ENCODE measurements around the gene ZNF385A. TPM values are rescaled to one million over a fixed set of nuclear protein-coding genes. Genes with fewer than 3 reads are reported as not detected.

The ZNF385A gene
- total RNA-seq, 4 donors from 2014 or later = 24.2 to 38.9 (median 29.3) TPM

DNA sequence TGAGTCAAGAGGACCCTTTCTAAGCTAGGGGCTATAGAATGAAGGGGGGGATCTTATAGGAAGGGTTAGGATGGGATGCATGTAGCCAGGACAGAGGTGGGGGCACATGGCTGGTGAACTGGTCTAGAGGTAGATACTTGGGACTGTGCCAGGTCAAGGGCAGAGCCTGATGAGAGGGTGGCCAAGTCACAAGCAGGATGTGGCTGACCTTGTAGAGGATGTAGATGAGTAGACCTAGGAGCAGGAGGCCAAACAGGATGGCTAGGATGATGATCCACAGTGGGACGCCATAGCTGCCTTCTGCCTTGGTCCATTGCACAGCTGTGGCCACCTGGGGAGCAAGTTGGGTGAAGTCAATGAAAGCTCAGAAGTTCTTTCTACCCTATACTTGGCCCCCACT, 12.6 kb upstream of the ZNF385A start:
- no peaks in the 10 kb centered on the region for H3K27me3 ChIP-seq
- peaks cover 12 to 18% of the 10 kb centered on the region in 2 donors for H3K4me1 ChIP-seq
- H3K36me3 ChIP-seq = peaks cover 41 to 54% of the 10 kb centered on the region in 2 donors
- no peak overlapping the region for H3K4me3 ChIP-seq (replicated peaks in 1 of 3)
- H3K27ac ChIP-seq = no peak overlapping the region
- 78 to 88% methylated on average over 1 of the region's 1 CpG for WGBS, 2 donors
- TF ChIP-seq CTCF (IDR thresholded peaks at IDR 0.05) (no peak), POLR2A (IDR thresholded peaks at IDR 0.05) (no peak)
- H3K9me3 ChIP-seq = no peaks in the 10 kb centered on the region
- no peak for DNase-seq
- intact Hi-C loops (cut with DNase I) = no loop called here

GRCh38 chr12:54395545-54395944, 11.0 kb upstream of the ZNF385A start:
- TF ChIP-seq CTCF (IDR thresholded peaks at IDR 0.05) (no peak), POLR2A (IDR thresholded peaks at IDR 0.05) (no peak)
- Histone ChIP-seq H3K4me1 (peaks cover 12 to 27% of the 10 kb centered on the region in 2 donors), H3K4me3 (replicated peaks in 1 of 3) (no peak overlapping the region), H3K36me3 (peaks cover 26 to 38% of the 10 kb centered on the region in 2 donors), H3K27me3 (no peaks in the 10 kb centered on the region), H3K27ac (peak overlapping the region; percentile 37 to 59 (median 42)), H3K9me3 (no peaks in the 10 kb centered on the region)
- intact Hi-C loops (cut with DNase I) = no loop called here
- no peak for DNase-seq

- H3K9me3 ChIP-seq = no peaks in the 10 kb centered on the region
- TF ChIP-seq CTCF (IDR thresholded peaks at IDR 0.05) (no peak), POLR2A (IDR thresholded peaks at IDR 0.05) (no peak)
- DNase-seq = no peak
- H3K4me3 ChIP-seq (replicated peaks in 1 of 3) = no peak overlapping the region
- no peaks in the 10 kb centered on the region for H3K27me3 ChIP-seq
- H3K4me1 ChIP-seq = peaks cover 15 to 27% of the 10 kb centered on the region in 2 donors
- peaks cover 21 to 32% of the 10 kb centered on the region in 2 donors for H3K36me3 ChIP-seq
- intact Hi-C loops (cut with DNase I) = no loop called here
- 100% methylated on average over 1 of the region's 1 CpG for WGBS, 2 donors
- no peak overlapping the region for H3K27ac ChIP-seq
Measured at GRCh38 chr12:54394986-54395385, 10.5 kb upstream of the ZNF385A start.

DNA sequence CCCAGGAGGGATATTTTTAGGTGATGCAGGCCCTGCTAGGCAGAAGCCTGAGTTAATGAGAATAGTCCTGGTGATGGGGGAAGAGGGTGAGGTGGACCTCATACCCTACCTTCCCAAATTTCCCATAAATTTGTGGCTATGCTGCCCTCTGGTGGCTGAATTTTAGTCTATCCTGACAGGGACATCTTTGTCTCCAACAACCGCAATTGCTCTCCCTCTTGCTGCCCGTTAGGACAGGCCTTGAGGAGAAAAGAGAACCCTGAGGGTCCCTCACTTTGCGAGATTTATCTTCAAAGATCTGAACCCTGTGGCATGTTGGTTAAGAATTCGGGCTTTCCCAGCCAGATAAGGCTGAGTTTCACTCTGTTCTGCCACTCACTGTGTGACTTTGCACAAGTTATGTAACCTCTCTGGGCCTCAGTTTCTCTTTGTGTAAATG, 9.8 kb upstream of the ZNF385A start:
- 29 to 37% methylated on average over 4 of the region's 4 CpGs for WGBS, 2 donors
- Histone ChIP-seq H3K27me3 (no peaks in the 10 kb centered on the region), H3K9me3 (no peaks in the 10 kb centered on the region), H3K27ac (no peak overlapping the region), H3K4me3 (replicated peaks in 1 of 3) (no peak overlapping the region), H3K36me3 (peaks cover 19 to 28% of the 10 kb centered on the region in 2 donors), H3K4me1 (peaks cover 19 to 30% of the 10 kb centered on the region in 2 donors)
- TF ChIP-seq POLR2A (IDR thresholded peaks at IDR 0.05) (no peak), CTCF (IDR thresholded peaks at IDR 0.05) (peak in 5 of 6 experiments; percentile 53 to 77 (median 62))
- intact Hi-C loops (cut with DNase I) = no loop called here
- peak; percentile 66 to 79 for DNase-seq

GRCh38 chr12:54393743-54394142, 9.2 kb upstream of the ZNF385A start:
- Histone ChIP-seq H3K27me3 (no peaks in the 10 kb centered on the region), H3K36me3 (peaks cover 19 to 28% of the 10 kb centered on the region in 2 donors), H3K9me3 (no peaks in the 10 kb centered on the region), H3K27ac (no peak overlapping the region), H3K4me3 (replicated peaks in 1 of 3) (no peak overlapping the region), H3K4me1 (peaks cover 25 to 35% of the 10 kb centered on the region in 2 donors)
- DNase-seq = no peak
- intact Hi-C loops (cut with DNase I) = no loop called here
- 75 to 78% methylated on average over 3 of the region's 3 CpGs for WGBS, 2 donors
- TF ChIP-seq POLR2A (IDR thresholded peaks at IDR 0.05) = no peak
- TF ChIP-seq CTCF (IDR thresholded peaks at IDR 0.05) = no peak

Measured in thyroid gland (tissue), 4 donors.